Stimulated activated CD8-positive, alpha-beta memory T cell treated with anti-CD3 and anti-CD28 coated beads, Interleukin-15, amount 100 ng/mL, for 48 hours (primary cell): ENCODE measurements around the gene ITIH3.

Experiments used
- DNase-seq, 2 donors: peaks; one replicate each; pipeline ENCODE4 v3.0.0-alpha.2; 2020; ENCODE audit warnings: low read depth in 2 of 2

ITIH3 gene

GRCh38 chr3:52829482-52829881, 34.9 kb downstream of the ITIH3 start:
- no peak for DNase-seq

- DNase-seq = no peak
Measured at GRCh38 chr3:52829906-52830463, 35.4 kb downstream of the ITIH3 start.

- DNase-seq = no peak
Measured at GRCh38 chr3:52830535-52831258, 36.1 kb downstream of the ITIH3 start, which contains the start of gene ITIH4. TSS of gene ITIH4 (minus strand) at chr3:52830672. CDS start at chr3:52830642, 30 bp downstream.

GRCh38 chr3:52831500-52832301, 37.1 kb downstream of the ITIH3 start:
- DNase-seq = no peak

- no peak for DNase-seq
Measured at GRCh38 chr3:52833202-52833601, 38.6 kb downstream of the ITIH3 start.

GRCh38 chr3:52834871-52835501, 40.4 kb downstream of the ITIH3 start, which contains the start of gene MUSTN1:
TSS of gene MUSTN1 (minus strand) at chr3:52835019. CDS start at chr3:52834948, 71 bp downstream.
- DNase-seq = no peak

- no peak for DNase-seq
Measured at GRCh38 chr3:52835766-52836470, 41.3 kb downstream of the ITIH3 start.

GRCh38 chr3:52836471-52836845, 41.9 kb downstream of the ITIH3 start:
- DNase-seq = no peak

- no peak for DNase-seq
Measured at GRCh38 chr3:52836986-52837385, 42.4 kb downstream of the ITIH3 start.

GRCh38 chr3:52838561-52839267, 44.1 kb downstream of the ITIH3 start:
- DNase-seq = no peak

GRCh38 chr3:52839268-52839575, 44.6 kb downstream of the ITIH3 start:
- DNase-seq = no peak

GRCh38 chr3:52839892-52840545, 45.4 kb downstream of the ITIH3 start:
- DNase-seq = no peak

GRCh38 chr3:52841211-52841980, 46.8 kb downstream of the ITIH3 start:
- no peak for DNase-seq

- no peak for DNase-seq
Measured at GRCh38 chr3:52841981-52842340, 47.4 kb downstream of the ITIH3 start.

GRCh38 chr3:52842424-52842823, 47.8 kb downstream of the ITIH3 start:
- no peak for DNase-seq

GRCh38 chr3:52843108-52843865, 48.7 kb downstream of the ITIH3 start:
- DNase-seq = no peak

- DNase-seq = no peak
Measured at GRCh38 chr3:52843881-52844280, 49.3 kb downstream of the ITIH3 start.

- no peak for DNase-seq
Measured at GRCh38 chr3:52844290-52844975, 49.8 kb downstream of the ITIH3 start.

GRCh38 chr3:52845157-52845556, 50.6 kb downstream of the ITIH3 start:
- DNase-seq = no peak
